Cardiac fibroblast (primary cell): ENCODE results near the gene LTA4H.
A peak's percentile ranks its signal among the peaks of the same experiment; 100 is the strongest.
"Not testable (repeated sequence)": the region's sequence is repeated elsewhere in the genome, so short reads cannot be mapped to it uniquely, and the experiment has no call there.

ENCODE experiments used
- DNase-seq, 2 donors: peaks; one replicate each; pipeline versions ENCODE4 v3.0.0 to v3.0.0-alpha.2; 2010; ENCODE audit warnings: low read depth in 2 of 2
- H3K4me3 ChIP-seq, 2 donors: replicated peaks in 1 of 2; 1 replicate in 1 of 2; 2 replicates in 1 of 2; pipeline ENCODE4 v1.5.1; 2011; ENCODE audit warnings: low read depth in 2 of 2, low read length in 2 of 2, mild to moderate bottlenecking in 2 of 2, moderate library complexity in 1 of 2
- TF ChIP-seq, protein P1 (sequence below): IDR thresholded peaks from one replicate; pipeline ENCODE4 v1.5.1; 2011; ENCODE audit warnings: low read depth, mild to moderate bottlenecking, low read length, inconsistent platforms

The LTA4H gene

DNA sequence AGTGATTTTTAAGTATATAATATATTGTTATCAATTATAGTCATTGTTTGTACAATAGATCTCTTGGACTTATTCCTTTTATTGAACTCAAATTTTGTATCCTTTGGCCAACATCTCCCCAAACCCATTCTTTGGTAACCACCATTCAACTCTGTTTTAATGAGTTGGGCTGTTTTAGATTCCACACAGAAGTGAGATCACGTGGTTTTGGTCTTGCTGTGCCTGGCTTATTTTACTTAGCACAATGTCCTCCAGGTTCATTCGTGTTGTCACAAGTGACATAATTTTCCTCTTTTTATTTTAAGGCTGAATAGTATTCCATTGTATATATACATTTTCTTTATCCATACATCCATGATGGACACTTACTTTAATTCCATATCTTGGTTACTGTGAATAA lies 40.2 kb upstream of the LTA4H start:
- DNase-seq = no peak
- no peak overlapping the region for H3K4me3 ChIP-seq
- TF ChIP-seq, protein P1, sequence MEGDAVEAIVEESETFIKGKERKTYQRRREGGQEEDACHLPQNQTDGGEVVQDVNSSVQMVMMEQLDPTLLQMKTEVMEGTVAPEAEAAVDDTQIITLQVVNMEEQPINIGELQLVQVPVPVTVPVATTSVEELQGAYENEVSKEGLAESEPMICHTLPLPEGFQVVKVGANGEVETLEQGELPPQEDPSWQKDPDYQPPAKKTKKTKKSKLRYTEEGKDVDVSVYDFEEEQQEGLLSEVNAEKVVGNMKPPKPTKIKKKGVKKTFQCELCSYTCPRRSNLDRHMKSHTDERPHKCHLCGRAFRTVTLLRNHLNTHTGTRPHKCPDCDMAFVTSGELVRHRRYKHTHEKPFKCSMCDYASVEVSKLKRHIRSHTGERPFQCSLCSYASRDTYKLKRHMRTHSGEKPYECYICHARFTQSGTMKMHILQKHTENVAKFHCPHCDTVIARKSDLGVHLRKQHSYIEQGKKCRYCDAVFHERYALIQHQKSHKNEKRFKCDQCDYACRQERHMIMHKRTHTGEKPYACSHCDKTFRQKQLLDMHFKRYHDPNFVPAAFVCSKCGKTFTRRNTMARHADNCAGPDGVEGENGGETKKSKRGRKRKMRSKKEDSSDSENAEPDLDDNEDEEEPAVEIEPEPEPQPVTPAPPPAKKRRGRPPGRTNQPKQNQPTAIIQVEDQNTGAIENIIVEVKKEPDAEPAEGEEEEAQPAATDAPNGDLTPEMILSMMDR = no peak

DNA sequence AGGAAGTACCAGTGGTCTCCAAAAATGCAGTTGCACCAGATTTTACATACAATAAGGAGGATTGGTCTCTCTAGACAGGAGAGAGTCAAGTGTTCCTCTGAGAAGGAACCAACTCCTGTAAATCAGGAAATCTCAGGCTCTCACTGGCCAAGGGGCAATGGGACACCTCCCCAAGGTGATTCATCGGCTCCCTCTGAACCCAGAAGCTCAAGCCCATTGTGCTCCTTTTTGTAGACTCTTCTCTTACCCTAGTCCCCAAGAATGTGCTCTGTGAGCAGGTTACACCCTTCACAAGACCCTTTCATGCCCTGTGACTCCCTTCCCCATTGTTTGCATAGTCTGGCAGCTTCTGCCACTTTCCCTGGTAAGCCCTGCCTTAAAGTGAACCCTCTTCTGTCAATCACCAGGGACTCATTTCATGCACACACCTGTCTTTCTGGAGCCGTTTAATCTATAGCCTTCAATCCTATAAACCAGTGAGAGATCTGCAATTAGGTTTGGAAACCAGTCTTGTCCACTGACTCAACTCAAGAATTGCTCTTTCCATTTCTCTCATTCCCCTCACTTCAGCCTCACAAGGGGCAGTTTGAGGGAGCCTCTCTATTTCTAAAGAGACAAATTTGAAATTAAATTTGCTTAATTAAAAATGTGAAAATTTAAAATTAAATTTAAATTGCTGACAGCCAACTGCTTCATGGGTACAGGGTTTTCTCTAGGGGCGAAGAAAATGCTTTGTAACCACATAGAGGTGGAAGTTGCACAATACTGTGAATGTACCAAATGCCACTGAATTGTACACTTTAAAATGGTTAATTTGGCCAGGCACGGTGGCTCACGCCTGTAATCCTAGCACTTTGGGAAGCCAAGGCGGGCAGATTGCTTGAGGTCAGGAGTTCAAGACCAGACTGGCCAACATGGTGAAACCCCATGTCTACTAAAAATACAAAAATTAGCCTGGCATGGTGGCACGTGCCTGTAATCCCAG lies 38.3 kb upstream of the LTA4H start:
- H3K4me3 ChIP-seq = no peak overlapping the region
- peak in 1 of 2 donors; percentile 48 for DNase-seq
- TF ChIP-seq, protein P1 = no peak

DNA sequence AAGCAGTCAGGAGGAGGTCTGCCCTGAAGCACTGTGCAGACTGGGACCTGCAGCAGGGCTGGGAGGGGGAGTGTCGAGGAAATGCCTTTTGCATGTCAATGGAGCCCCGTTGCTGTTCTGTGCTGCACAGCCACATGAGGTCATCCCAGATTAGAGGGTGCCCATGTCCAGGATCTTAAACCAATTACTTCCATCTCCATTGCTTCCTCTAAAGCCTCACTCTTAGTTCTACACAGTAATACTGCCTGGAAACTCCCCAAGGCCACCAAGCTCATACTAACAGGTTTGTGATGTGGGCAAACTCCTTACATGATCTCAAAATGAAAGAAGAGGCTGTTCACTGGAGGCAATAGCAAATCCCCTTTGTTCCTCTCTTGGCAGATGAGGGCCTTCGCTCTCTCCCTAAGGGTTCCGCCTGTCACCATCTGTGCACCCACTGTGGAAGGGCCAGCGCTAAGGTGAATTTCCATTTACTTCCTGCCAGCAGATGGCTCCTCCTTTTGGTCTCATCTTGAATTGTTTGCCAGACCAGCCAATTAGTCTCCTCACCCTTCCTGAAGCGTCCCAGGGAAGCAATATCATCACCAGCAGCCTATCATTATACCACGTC lies 35.4 kb upstream of the LTA4H start:
- DNase-seq = peak in 1 of 2 donors; percentile 31
- H3K4me3 ChIP-seq = no peak overlapping the region
- TF ChIP-seq, protein P1 = peak; percentile 19

DNA sequence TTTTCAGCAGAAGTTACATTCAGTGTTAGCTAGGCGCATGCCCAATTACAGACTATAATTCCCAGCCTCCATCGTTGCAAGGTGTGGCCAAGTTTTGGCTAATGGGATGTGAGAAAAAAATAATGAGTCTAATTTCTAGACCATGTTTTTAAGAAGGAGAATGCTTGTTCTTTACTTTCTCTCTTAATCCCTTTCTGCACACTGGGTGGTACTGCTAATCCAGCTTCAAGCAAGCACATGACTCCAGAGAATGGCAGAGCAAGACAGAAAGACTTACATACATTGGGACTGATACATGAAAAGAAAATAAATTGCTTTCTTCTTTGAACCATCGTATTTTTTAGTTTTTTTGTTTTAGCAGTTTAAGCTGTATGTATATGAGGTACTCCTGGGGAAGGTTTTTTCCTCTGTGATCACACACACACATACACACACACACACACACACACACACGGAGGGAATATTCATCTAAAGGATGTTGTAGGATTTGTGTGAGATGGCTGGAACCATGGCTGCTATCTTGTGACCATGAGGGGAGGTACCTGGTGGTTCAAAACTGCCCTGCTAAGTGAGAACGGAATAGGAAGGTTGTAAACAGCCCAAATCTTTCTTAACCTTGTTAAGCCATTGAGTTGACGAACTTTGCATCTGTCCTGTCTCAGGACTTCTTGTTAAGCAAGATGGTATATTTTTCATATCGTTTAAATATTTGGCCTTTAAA lies 34.3 kb upstream of the LTA4H start:
- TF ChIP-seq, protein P1 = no peak
- DNase-seq = no peak
- H3K4me3 ChIP-seq = no peak overlapping the region

DNA sequence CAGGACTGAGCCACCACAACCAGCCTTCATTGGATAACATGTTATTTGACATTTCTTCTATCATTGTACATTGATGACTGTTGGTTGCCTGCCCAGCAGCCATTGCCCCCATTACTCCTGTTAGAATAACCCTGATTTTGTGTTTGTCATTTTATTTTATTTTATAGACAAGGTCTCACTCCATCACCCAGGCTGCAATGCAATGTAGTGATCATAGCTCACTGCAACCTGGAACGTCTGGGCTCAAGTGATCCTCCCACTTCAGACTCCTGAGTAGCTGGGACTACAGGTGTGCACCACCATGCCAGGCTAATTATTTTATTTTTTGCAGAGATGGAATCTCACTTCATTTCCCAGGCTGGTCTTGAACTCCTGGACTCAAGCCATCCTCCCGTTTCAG lies 33.2 kb upstream of the LTA4H start:
- DNase-seq = no peak
- H3K4me3 ChIP-seq = no peak overlapping the region
- TF ChIP-seq, protein P1 = no peak

DNA sequence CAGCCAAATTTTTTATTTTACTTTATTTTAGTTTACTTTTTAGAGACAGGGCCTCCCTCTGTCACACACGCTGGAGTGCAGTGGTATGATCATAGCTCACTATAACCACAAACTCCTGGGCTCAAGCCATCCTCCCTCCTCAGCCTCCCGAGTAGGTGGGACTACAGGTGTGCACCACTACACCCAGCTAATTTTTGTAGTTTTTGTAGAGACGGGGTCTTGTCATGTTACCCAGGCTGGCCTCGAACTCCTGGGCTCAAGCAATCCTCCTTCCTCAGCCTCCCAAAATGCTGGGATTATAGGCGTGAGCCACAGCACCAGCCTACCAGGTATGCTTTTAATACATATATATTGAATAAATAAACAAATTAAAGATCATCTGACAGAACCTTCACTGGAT lies 32.7 kb upstream of the LTA4H start:
- TF ChIP-seq, protein P1 = no peak
- no peak for DNase-seq
- H3K4me3 ChIP-seq = no peak overlapping the region

DNA sequence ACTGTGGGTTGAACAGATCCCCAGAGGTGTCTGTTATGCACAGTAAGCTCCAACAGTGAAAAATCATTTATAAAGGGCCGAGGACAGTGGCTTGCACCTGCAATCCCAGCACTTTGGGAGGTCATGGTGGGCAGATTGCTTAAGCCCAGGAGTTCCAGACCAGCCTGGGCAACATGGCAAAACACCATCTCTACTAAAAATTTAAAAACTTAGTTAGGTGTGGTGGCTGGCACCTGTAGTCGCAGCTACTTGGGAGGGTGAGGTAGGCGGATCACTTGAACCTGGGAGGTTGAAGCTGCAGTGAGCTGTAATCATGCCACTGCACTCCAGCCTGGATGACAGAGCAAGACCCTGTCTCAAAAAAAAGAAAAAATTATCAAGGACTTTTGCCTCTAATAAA lies 30.4 kb upstream of the LTA4H start:
- DNase-seq, H3K4me3 ChIP-seq: not testable (repeated sequence)
